Ishikawa (cell line): Measurements from ENCODE around the gene MAMLD1.

Source experiments
- CEBPB ChIP-seq: IDR thresholded peaks from 2 replicates; pipeline ENCODE4 v1.6.1; 2012
- CREB1 ChIP-seq: IDR thresholded peaks from 2 replicates; pipeline ENCODE4 v1.6.1; 2012; ENCODE audit warnings: low read depth
- EP300 ChIP-seq: IDR thresholded peaks from 2 replicates; pipeline ENCODE4 v1.6.1; 2012; ENCODE audit warnings: borderline replicate concordance
- FOXM1 ChIP-seq: IDR thresholded peaks from 2 replicates; pipeline ENCODE4 v1.6.1; 2012; ENCODE audit warnings: low read depth, borderline replicate concordance
- MAX ChIP-seq: IDR thresholded peaks from 2 replicates; pipeline ENCODE4 v1.6.1; 2012
- NFIC ChIP-seq: IDR thresholded peaks from 2 replicates; pipeline ENCODE4 v1.6.1; 2012
- RAD21 ChIP-seq: IDR thresholded peaks from 2 replicates; pipeline ENCODE4 v1.6.1; 2012; ENCODE audit warnings: low read depth
- REST ChIP-seq: IDR thresholded peaks from 2 replicates; pipeline ENCODE4 v1.6.1; 2012; ENCODE audit warnings: low read depth, mild to moderate bottlenecking
- TAF1 ChIP-seq: IDR thresholded peaks from 2 replicates; pipeline ENCODE4 v1.6.1; 2012; ENCODE audit warnings: low read depth, mild to moderate bottlenecking
- TCF12 ChIP-seq: IDR thresholded peaks from 2 replicates; pipeline ENCODE4 v1.6.1; 2012; ENCODE audit warnings: low read depth
- USF1 ChIP-seq: IDR thresholded peaks from 2 replicates; pipeline ENCODE4 v1.6.1; 2012
- YY1 ChIP-seq: IDR thresholded peaks from 2 replicates; pipeline ENCODE4 v1.6.1; 2012; ENCODE audit warnings: low read depth

GRCh38 chrX:150361070-150361776 is 1.9 kb upstream of the MAMLD1 start:
- no peak for TF ChIP-seq TAF1
- no peak for TF ChIP-seq REST
- TF ChIP-seq USF1 = no peak
- TF ChIP-seq CREB1 = no peak
- TF ChIP-seq TCF12 = no peak
- TF ChIP-seq EP300 = no peak
- no peak for TF ChIP-seq NFIC
- TF ChIP-seq CEBPB = no peak
- TF ChIP-seq MAX = no peak
- no peak for TF ChIP-seq FOXM1
- no peak for TF ChIP-seq RAD21
- TF ChIP-seq YY1 = no peak
